ENCODE measurements around the gene BICD2.

- no peak for TF ChIP-seq CTCF (IDR thresholded peaks at IDR 0.05)
- TF ChIP-seq POLR2AphosphoS5 (IDR thresholded peaks at IDR 0.05), result no peak
- no peak for TF ChIP-seq EP300 (IDR thresholded peaks at IDR 0.05)
- no peak for TF ChIP-seq POLR2A (IDR thresholded peaks at IDR 0.05)
These were observed 97.6 kb downstream of the BICD2 start for GRCh38 chr9:92666912-92667532.
